Measurements from ENCODE around the gene GUCY1A1. TPM values are rescaled to one million over a fixed set of nuclear protein-coding genes. Genes with fewer than 3 reads are reported as not detected.

Gene GUCY1A1
- total and polyA plus RNA-seq, 7 donors: 1.2 to 254 (median 87.5) TPM

- intact Hi-C loops (cut with DNase I): no loop called here
- H3K36me3 ChIP-seq: no peaks in the 10 kb centered on the region
- no peak for DNase-seq
- H3K27me3 ChIP-seq: no peaks in the 10 kb centered on the region
- no peak overlapping the region for H3K27ac ChIP-seq
- H3K4me1 ChIP-seq: peaks cover 0 to 8% (median 6%) of the 10 kb centered on the region in 4 donors
- no peak overlapping the region for H3K4me3 ChIP-seq
- H3K9me3 ChIP-seq: no peaks in the 10 kb centered on the region
- TF ChIP-seq EP300 (IDR thresholded peaks at IDR 0.05) (no peak), POLR2A (IDR thresholded peaks at IDR 0.05) (no peak), POLR2AphosphoS5 (IDR thresholded peaks at IDR 0.05) (no peak)
- TF ChIP-seq, protein P1, sequence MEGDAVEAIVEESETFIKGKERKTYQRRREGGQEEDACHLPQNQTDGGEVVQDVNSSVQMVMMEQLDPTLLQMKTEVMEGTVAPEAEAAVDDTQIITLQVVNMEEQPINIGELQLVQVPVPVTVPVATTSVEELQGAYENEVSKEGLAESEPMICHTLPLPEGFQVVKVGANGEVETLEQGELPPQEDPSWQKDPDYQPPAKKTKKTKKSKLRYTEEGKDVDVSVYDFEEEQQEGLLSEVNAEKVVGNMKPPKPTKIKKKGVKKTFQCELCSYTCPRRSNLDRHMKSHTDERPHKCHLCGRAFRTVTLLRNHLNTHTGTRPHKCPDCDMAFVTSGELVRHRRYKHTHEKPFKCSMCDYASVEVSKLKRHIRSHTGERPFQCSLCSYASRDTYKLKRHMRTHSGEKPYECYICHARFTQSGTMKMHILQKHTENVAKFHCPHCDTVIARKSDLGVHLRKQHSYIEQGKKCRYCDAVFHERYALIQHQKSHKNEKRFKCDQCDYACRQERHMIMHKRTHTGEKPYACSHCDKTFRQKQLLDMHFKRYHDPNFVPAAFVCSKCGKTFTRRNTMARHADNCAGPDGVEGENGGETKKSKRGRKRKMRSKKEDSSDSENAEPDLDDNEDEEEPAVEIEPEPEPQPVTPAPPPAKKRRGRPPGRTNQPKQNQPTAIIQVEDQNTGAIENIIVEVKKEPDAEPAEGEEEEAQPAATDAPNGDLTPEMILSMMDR (IDR thresholded peaks at IDR 0.05): no peak
Measured at GRCh38 chr4:155624478-155624877, 42.2 kb upstream of the GUCY1A1 start.

- no peak overlapping the region for H3K4me3 ChIP-seq
- no peak for TF ChIP-seq POLR2A (IDR thresholded peaks at IDR 0.05)
- no peak for TF ChIP-seq POLR2AphosphoS5 (IDR thresholded peaks at IDR 0.05)
- TF ChIP-seq, protein P1 (IDR thresholded peaks at IDR 0.05): no peak
- no peaks in the 10 kb centered on the region for H3K9me3 ChIP-seq
- intact Hi-C loops (cut with DNase I): no loop called here
- whole genome bisulfite sequencing, 2 donors: 89 to 91% methylated on average over 3 of the region's 3 CpGs
- H3K27ac ChIP-seq: no peak overlapping the region
- DNase-seq: no peak
- peaks cover 0 to 18% (median 16%) of the 10 kb centered on the region in 4 donors for H3K4me1 ChIP-seq
- H3K36me3 ChIP-seq: no peaks in the 10 kb centered on the region
- H3K27me3 ChIP-seq: no peaks in the 10 kb centered on the region
Measured at GRCh38 chr4:155626561-155626960, 40.1 kb upstream of the GUCY1A1 start.

DNA sequence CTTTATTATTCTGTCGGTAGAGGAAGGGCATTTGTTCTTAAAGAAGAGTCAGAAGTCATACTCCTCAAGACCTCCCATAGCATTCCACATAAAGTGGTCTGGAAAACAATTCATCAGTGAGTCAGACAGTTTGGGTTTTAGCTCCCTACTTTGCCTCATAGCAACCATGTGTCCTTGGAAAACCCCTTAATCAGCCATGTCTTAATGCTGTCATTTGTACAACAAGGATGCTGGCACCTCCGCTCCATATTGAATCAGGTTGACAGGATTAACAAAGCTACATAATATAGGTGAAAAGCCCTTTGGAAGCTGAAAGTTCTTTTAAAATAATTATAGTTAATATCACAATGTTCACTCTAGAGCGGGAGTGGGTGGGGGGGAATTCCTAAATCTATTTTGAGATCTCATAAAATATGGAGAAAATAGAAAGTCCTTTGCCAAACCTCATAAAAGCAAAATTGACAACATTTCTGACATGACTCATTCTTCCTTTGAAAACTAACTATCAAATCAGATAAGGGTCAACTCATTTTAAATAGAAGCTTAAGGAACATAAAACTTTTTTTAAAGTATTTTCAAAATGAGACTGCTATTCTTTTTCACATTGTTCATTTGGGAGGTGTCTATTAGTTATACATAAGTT, 37.3 kb upstream of the GUCY1A1 start:
- Histone ChIP-seq H3K27ac (peak overlapping the region in 2 of 4 donors; percentile 44 to 57), H3K9me3 (no peaks in the 10 kb centered on the region), H3K4me3 (no peak overlapping the region), H3K4me1 (peaks cover 0 to 37% (median 18%) of the 10 kb centered on the region in 4 donors), H3K36me3 (no peaks in the 10 kb centered on the region), H3K27me3 (no peaks in the 10 kb centered on the region)
- TF ChIP-seq POLR2A (IDR thresholded peaks at IDR 0.05) (no peak), EP300 (IDR thresholded peaks at IDR 0.05) (no peak), POLR2AphosphoS5 (IDR thresholded peaks at IDR 0.05) (no peak)
- TF ChIP-seq, protein P1 (IDR thresholded peaks at IDR 0.05): no peak
- intact Hi-C loops (cut with DNase I): no loop called here
- DNase-seq: no peak
- 64% methylated on average over 3 of the region's 3 CpGs for WGBS, 2 donors

GRCh38 chr4:155629956-155630355, 36.7 kb upstream of the GUCY1A1 start:
- intact Hi-C loops (cut with DNase I): no loop called here
- H3K36me3 ChIP-seq: no peaks in the 10 kb centered on the region
- H3K27me3 ChIP-seq: no peaks in the 10 kb centered on the region
- WGBS, 2 donors: 60 to 79% methylated on average over 1 of the region's 1 CpG
- peaks cover 0 to 37% (median 18%) of the 10 kb centered on the region in 4 donors for H3K4me1 ChIP-seq
- H3K9me3 ChIP-seq: no peaks in the 10 kb centered on the region
- no peak overlapping the region for H3K4me3 ChIP-seq
- TF ChIP-seq POLR2A (IDR thresholded peaks at IDR 0.05): no peak
- TF ChIP-seq, protein P1 (IDR thresholded peaks at IDR 0.05): no peak
- TF ChIP-seq EP300 (IDR thresholded peaks at IDR 0.05): no peak
- no peak for TF ChIP-seq POLR2AphosphoS5 (IDR thresholded peaks at IDR 0.05)
- DNase-seq: no peak
- H3K27ac ChIP-seq: peak overlapping the region in 2 of 4 donors; percentile 44 to 57

Measured in sigmoid colon (tissue), 7 donors.